IPS-NIHi11 (cell line): ENCODE measurements around the gene EPHB1.
"Not testable (repeated sequence)": the region's sequence is repeated elsewhere in the genome, so short reads cannot be mapped to it uniquely, and the experiment has no call there.

ENCODE experiments used
- DNase-seq: peaks from one replicate; pipeline ENCODE4 v3.0.0; 2012; ENCODE audit warnings: mixed read lengths, low spot score

Gene EPHB1

DNA sequence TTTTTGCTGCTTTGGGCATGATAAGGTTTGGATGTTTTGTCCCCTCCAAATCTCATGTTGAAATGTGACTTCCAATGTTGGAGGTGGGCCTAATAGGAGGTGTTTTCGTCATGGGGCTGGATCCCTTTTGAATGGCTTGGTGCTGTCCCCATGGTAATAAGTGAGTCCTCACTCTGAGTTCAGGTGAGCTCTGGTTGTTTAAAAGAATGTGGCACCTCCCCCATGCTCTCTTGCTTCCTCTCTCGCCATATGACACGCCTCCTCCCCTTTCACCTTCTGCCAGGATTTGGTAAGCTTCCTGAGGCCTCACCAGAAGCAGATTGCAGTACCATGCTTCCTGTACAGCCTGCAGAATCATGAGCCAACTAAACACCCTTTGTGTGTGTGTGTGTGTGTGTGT is 255.5 kb downstream of the EPHB1 start:
- peak; percentile 33 for DNase-seq

DNA sequence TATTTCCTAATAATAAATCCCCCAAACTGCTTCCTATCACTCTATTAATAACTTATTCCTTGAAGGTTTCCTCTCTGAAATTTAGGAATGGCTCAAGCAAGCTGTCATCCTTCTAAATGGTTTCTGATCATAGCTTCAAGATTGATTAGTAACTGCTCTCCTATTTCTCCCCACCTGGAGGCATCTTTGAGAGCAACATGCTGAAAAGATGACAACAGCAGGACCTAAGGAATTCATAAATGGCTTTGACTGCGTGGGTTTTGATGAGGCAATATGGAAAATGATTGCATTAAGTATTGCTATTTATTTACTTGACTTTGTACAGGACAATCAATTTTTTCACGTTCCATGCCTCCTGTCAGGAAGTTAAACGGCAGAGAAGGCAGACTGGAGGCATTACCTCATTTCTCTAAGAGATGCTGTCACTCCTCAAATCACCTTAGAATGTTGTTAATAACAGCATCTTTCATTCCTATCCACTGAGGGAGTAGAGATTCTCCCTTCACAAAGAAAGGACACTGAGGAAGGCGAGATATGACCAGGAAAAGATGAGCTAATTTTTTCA is 256.4 kb downstream of the EPHB1 start:
- no peak for DNase-seq

DNA sequence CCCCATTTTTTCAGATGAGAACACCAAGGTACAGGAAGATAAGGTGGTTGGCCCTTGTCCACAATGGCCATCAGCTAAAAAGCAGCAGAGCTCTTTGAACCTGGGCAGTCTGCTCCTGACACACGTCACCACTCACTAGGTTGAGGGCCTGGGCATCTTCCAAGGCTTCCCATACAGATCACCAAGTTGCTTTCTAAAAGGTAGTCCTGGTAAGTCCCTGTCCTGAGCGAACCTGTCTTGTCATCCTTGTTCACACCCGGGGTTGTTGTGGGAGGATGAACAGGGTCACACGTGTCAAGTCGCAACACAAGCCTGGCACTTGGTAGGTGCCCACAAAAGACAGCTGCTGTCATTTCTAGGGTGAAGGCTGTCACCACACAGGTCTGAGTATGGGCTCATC is 260.4 kb downstream of the EPHB1 start:
- no peak for DNase-seq

DNA sequence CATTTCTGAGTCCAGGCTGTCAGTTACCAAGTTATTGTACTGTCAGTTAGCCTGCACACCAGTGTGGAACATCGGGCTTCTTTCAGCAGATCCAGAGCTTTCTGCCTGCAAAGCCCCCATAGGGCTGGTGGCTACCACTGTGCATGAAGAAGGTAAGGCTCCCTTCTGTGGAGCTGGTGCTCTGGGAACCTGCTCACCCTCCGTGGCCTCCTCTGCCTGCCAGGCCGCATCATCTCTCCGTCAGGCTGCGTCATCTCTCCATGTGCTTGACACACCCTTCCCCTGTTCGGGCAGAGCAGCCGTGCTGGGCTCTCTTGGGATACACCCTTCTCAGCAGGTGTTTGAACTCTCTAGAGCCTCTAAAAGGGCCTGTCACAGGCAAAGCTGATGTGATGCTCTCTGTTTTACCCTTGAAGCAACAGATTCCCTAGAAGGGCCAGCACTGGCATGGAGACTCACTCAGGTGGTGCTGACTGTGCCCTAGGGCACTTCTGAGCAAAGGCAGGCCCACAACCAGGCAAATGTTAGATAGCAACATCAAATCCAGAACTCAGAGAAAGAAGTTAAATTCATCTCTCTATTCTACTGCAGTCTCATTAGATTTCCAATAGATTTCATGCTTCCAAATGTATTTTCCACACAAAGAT is 261.1 kb downstream of the EPHB1 start:
- no peak for DNase-seq

DNA sequence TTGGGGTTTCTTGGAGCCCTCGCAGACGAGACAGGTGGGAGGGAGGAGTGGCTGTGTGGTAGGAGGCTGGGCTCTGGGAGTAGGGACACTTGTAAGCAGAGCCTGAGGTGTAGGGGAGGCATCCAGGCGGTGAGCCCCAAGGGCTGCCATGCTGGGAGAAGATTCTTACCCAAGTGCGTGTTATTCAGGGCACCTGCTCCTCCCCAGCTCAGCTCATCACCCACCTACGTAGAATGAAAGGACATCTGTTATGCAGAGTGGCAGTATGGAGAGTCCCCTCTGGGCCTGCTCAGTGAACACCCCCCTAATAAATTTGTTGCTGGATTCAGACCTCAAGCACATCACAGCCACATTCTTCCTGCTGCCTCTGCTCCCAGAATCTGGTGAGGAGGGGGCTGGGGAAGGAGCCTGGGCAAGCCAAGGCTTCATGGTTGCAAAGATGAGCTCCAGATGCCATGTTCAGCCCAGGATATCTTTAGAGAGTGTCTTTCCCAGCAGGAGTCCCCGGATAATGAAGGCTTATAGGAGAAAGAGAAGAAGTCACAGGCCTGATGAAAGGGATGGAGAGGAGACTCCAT is 261.8 kb downstream of the EPHB1 start:
- no peak for DNase-seq

- no peak for DNase-seq
These were observed 262.9 kb downstream of the EPHB1 start for GRCh38 chr3:135057996-135058395.

GRCh38 chr3:135059580-135059979 is 264.5 kb downstream of the EPHB1 start:
- DNase-seq, result no peak

GRCh38 chr3:135066844-135067727 is 272.0 kb downstream of the EPHB1 start:
- not testable (repeated sequence) for DNase-seq

GRCh38 chr3:135068011-135068410 is 273.0 kb downstream of the EPHB1 start:
- no peak for DNase-seq

- DNase-seq, result no peak
These were observed 274.3 kb downstream of the EPHB1 start for GRCh38 chr3:135069406-135069805.

GRCh38 chr3:135071483-135071882 is 276.4 kb downstream of the EPHB1 start:
- no peak for DNase-seq

DNA sequence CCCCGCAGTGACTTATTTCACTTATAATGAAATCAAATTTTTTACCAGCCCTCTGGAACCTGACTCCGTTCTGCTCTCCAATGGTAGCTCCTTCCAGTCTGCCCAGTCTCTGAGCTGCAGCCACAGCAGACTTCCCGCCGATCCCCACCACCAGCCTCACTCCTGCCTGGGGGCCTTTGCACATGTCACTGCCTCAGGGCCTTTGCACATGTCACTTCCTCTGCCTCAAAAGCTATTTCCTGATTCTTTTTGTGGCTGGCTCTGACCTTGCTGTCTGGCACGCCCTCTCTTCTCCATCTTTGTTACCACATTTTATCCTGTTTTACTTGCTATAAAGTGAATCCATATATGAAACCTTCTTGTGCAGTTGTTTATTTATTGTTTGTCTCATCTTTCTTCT is 277.4 kb downstream of the EPHB1 start:
- DNase-seq, result no peak

DNA sequence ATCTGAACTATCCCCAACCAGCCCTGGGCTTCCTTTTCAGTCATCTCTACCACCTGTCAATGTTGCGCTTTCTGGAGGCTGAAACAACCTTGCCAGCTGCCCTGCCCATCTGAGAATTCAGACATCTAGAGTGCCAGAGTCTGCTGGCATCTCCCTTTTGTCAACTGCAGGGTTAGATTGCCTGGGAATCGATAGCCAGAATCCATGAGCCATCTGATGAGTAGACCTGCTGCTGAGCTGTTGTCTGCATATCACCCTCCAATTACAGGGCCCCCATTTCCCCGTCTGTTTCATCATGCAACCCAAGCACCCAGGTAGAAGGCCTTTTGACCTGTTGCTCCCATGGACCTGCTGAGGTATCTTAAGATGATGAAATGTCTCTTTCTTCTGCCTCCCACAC is 280.1 kb downstream of the EPHB1 start:
- no peak for DNase-seq

GRCh38 chr3:135076341-135076740 is 281.3 kb downstream of the EPHB1 start:
- no peak for DNase-seq

- DNase-seq, result no peak
These were observed 282.1 kb downstream of the EPHB1 start for GRCh38 chr3:135077186-135077585.

DNA sequence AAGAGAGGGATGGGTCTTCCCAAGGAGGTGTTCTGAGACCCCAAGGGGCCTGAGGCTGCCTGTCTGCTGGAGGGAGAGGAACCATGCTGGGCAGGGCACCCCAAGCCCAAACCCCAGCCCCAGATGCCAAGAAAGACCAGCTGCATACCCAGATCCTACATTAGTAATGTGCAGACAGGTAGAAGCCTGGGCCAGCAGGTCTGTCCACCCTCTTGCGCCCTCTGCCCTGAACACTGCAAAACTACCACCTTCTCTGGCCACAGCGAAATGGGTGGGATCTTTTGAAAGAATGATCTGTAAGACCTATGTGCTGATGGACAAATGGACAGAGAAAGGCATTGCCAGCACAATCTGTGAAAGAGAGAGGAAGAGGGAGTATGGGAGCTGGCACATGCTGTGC is 283.2 kb downstream of the EPHB1 start:
- DNase-seq, result no peak

DNA sequence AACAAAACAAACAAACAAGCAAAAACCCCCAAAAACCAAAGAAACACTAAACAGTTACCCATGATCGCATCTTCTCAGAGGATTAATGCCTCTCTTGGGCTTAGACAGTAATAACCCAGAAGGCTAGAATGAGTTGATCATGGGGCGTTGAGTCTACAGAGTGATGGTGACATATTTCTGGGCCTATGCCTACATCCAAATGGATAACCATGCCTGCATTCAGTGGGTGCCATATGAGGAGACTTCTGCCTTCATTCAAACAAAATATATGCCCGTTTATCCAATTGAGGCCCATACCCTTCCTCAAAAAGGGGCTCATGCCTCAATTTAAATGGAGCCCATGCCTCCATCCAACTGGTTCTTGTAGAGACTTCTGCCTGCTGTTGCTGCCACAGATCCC is 284.0 kb downstream of the EPHB1 start:
- no peak for DNase-seq

DNA sequence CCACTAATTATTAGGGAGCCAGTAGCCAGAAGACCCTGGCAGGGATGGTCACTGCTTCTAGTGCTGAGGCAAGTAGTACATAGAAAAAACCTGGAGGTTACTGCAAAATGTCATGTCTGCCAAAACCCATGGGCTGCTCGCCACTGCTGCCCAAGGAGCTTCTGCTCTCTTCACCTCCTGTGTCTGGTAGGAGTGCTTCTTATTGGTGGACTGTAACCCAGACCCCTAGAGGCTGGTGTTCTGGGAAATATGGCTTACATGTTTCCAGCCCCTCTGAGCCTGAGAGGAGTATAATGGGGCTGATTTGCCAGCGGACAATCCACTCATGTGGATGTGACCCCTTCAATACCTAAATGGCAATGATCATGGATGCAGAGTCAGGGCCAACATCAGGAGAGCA is 286.4 kb downstream of the EPHB1 start:
- DNase-seq, result no peak

DNA sequence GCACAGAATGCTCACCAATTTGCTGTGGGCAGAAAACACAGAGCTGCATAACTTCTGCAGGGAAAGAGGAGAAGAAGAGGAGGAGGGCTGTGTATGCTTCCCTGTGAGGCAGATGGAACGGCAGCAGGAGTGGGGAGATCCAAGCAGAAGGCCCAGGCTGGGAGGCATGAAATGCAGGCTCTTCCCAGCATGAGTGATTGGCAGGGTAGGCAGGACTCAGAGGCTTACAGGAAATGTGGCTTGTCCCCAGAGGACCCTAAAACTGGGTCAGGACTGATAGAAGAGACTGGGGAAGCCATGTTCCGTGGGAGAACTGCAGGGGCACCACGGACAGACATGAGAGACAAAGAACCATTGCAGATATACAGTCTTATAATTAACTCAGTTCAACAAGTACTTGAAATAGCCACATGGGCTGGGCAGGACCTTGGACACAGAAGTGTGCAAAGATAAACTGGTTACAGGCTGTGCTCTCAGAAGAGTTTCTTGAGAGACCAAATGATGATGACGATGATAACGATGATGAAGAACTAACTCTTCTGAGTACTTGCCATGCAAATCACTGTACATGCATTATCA is 286.9 kb downstream of the EPHB1 start:
- DNase-seq, result no peak

- DNase-seq, result no peak
These were observed 287.6 kb downstream of the EPHB1 start for GRCh38 chr3:135082706-135083105.

DNA sequence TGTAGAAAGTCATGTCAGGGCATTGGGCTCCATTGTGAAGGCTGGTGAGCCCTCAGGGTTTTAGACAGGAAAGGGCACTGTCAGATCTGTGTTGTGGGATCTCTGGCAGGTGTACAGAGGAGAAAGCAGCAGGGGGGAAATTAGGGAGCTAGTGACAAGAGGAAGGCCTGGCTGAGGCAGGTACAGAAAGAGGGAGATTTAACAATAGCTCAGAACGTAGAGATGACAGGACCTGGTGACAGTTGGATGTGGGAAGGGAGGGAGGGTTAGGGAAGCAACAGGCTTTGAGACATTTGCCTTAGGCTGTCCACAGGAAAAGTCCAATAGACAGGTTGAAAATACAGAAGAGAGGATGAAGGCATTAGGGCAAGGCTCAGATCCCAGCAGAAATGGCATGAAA is 288.1 kb downstream of the EPHB1 start:
- no peak for DNase-seq

DNA sequence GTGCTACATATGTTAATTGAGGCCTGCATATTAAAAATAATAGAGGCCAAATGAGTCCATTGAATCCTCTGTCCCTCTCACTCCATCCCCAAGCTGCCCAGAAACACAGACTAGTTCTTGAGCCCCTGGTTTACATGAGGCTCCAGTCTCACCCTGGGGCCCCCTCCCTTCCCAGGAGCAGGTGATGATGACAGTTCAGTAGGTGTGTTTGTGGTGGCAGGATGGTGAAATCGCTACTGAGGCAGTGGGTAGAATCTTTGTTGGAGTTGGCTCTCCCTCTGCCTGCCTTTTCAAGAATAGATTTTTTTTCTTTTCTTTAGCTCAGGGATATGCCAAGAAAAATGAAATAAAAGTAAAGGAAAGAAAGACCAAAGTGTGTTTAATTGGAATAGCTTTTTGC is 288.7 kb downstream of the EPHB1 start:
- DNase-seq, result no peak

GRCh38 chr3:135084405-135084804 is 289.3 kb downstream of the EPHB1 start:
- DNase-seq, result no peak
